GM18858 (cell line): ENCODE data around the gene SERTAD2.

Experiments used
- ATAC-seq: cut with Tn5 transposase; IDR thresholded peaks from one replicate; pipeline ENCODE4 v1.9.1; 2021; ENCODE audit not compliant: unreplicated experiment

Gene SERTAD2, protein sequence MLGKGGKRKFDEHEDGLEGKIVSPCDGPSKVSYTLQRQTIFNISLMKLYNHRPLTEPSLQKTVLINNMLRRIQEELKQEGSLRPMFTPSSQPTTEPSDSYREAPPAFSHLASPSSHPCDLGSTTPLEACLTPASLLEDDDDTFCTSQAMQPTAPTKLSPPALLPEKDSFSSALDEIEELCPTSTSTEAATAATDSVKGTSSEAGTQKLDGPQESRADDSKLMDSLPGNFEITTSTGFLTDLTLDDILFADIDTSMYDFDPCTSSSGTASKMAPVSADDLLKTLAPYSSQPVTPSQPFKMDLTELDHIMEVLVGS

GRCh38 chr2:64653109-64654062, at the start of gene SERTAD2:
TSS of gene SERTAD2 (minus strand) at chr2:64653913. CDS start at chr2:64636871, 17,042 bp downstream.
- peak; percentile 49 for ATAC-seq

GRCh38 chr2:64700133-64700809, 46.6 kb upstream of the SERTAD2 start:
- peak; percentile 32 for ATAC-seq

DNA sequence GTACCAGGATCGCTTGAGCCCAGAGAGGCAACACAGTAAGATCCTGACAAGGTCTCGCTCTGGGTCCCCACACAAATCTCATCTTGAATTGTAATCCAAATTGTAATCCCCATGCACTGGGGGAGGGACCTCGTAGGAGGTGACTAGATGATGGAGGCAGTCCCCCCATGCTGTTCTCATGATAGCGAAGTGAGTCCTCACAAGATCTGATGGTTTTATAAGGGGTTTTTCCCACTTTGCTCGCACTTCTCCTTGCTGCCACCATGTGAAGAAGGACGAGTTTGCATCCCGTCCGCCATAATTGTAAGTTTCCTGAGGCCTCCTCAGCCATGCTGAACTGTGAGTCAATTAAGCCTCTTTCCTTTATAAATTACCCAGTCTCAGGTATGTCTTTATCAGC, 46.0 kb upstream of the SERTAD2 start:
- ATAC-seq = peak; percentile 8

DNA sequence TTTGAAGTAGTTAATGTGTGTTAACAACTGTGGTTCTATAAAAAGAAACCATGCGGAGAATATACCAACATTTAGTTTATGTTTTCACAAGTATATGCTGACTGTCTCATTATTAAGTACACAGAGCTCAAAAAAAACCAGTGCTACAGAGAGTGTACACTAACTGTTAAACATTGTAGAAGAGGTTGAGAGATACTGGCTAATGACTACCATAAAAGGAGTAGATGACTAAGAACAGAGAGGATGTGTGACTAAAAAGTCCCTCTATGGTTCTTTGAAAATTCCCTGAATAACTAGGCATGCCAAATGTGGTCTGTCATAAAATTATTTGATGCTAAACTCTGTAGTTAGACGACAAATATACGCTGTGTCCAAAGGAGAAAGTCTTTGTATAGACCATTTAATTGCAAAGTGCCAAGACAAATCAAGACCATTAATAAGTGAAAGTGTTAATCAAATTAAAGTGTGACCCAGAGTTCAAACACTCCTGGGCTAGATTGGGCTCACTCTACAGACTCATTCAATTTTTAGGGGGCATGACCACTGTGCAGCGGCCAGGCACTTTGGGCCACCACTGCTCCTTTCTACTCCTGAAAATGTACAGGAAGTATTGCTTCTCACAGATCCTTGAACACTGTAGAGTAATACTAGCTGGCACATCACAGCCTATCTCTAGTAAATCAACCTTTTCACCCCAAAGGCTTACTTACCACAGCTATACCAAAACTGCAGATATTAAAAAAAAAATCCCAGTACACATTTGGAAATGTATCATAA, 45.1 kb upstream of the SERTAD2 start:
- ATAC-seq = peak; percentile 89

- no peak for ATAC-seq
Observed at GRCh38 chr2:64698177-64698643, 44.5 kb upstream of the SERTAD2 start.

- ATAC-seq = no peak
Observed at GRCh38 chr2:64697297-64698176, 43.8 kb upstream of the SERTAD2 start.

- no peak for ATAC-seq
Observed at GRCh38 chr2:64696636-64697035, 42.9 kb upstream of the SERTAD2 start.

DNA sequence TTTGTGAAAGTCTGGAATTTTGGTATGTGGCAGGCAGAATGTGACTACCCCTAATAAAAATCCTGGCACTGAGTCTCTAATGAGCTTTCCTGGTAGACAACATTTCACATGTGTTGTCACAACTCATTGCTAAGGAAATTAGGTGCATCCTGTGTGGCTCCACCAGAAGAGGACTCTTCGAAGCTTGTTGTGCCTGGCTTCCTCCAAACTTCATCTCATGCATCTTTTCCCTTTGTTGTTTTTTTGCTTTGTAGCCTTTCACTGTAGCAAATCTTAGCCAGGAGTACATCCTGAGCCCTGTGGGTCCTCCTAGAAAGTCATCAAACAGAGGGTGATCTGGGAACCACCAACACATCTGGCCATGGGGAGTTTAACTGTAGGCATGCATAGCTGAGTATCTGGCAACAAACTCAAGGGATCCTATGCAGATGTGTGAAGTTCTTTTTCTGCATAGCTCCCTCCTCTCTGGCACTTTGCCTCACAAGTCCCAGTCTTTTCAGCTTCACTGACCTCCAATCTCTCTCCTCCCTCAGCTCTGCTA, 42.1 kb upstream of the SERTAD2 start:
- no peak for ATAC-seq

- ATAC-seq = no peak
Observed at GRCh38 chr2:64692401-64692800, 38.7 kb upstream of the SERTAD2 start.

- ATAC-seq = no peak
Observed at GRCh38 chr2:64688909-64689308, 35.2 kb upstream of the SERTAD2 start.

GRCh38 chr2:64686283-64686956, 32.7 kb upstream of the SERTAD2 start:
- no peak for ATAC-seq

DNA sequence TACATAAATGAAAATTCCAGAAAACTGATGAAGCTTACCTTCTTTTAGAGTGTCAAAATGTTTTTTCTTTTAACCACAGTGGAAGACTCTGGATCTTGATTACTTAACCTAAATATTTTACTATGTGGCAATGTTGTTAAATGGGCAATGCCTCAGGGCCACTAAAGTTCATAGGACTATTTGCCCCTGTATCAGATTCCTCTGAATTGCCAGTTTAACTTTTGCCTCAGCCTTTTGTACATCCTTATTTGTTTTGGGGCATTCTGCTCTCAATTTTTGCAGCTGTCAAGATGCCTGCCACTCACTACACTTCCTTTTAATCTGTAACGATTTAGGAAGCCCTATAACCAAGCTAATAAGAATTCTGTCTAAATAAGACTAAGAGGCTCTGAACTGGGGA, 31.7 kb upstream of the SERTAD2 start:
- no peak for ATAC-seq

GRCh38 chr2:64683771-64684510, 30.2 kb upstream of the SERTAD2 start:
- ATAC-seq = no peak

DNA sequence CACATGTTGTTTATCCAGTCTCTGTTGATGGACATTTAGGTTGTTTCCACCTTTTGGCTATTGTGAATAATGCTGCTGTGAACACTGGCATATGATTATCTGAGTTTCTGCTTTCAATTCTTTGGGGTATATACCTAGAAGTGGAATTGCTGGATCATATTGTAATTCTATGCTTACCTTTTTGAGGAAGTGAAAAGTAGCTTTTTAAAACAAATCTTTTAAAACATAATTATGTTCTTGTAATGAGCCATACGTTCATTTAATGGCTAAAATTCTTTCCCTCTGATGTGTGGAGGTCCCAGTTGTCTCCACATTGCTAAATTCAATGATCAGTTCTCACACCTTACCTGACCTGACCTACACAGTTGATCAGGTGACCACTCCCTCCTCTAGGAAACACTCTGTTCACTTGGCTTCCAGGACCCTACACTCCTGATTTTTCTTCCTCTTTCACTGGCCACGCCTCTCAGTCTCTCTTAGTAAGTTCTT, 27.8 kb upstream of the SERTAD2 start:
- no peak for ATAC-seq

- ATAC-seq = no peak
Observed at GRCh38 chr2:64679673-64680425, 26.1 kb upstream of the SERTAD2 start.

DNA sequence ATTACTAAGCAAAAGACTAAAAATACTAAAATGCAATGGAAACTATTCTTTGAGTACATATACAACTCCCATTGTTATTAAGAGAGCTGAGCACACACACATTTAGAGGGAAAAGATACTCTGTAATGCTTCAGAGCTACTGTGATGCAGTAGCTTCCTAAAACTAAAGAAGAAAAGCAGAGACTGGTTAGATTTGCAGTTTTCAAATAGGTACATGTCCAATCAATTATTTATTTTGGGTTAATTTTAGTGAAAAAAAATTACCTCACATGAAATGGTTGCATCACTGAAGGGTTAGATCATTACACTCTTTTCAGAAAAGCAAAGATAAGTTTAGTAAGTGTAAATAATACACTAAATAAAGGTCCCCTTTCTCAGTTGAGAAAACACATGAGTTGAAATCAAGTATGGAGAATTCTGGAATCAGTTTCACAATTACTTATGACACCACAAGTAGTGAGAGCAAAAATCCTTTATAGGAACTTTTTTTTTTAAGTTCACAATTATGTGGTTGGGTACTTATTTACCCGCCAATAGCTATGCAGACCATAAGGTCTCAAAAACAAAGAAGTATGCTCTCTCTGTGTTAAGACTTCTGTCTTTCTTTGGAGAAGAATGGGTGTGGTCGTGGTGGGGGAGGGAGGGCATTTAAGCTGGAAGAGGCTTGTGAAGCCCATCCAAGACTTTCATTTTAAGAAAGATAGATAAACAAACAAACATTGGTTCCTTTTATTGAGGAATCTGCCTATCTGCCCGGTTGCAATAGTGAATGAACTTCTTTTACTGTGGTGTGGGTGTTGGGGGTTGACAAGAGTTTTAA, 25.3 kb upstream of the SERTAD2 start:
- no peak for ATAC-seq
